GM19395 (cell line): ENCODE measurements around the gene ACP5.
A peak's percentile ranks its signal among the peaks of the same experiment; 100 is the strongest.
"Not testable (repeated sequence)": the region's sequence is repeated elsewhere in the genome, so short reads cannot be mapped to it uniquely, and the experiment has no call there.

Experiments used
- ATAC-seq: cut with Tn5 transposase; IDR thresholded peaks from one replicate; pipeline ENCODE4 v1.9.1; 2021; ENCODE audit warnings: mild to moderate bottlenecking, moderate library complexity; ENCODE audit not compliant: unreplicated experiment

ACP5 gene

GRCh38 chr19:11577451-11578257 lies at the start of gene ACP5:
Gene ACP5 (minus strand): TSS chr19:11577645. CDS start chr19:11577317, 328 bp downstream.
- no peak for ATAC-seq

GRCh38 chr19:11626252-11626651 lies 48.8 kb upstream of the ACP5 start:
- ATAC-seq, result no peak

GRCh38 chr19:11624069-11624463 lies 46.6 kb upstream of the ACP5 start:
- no peak for ATAC-seq

DNA sequence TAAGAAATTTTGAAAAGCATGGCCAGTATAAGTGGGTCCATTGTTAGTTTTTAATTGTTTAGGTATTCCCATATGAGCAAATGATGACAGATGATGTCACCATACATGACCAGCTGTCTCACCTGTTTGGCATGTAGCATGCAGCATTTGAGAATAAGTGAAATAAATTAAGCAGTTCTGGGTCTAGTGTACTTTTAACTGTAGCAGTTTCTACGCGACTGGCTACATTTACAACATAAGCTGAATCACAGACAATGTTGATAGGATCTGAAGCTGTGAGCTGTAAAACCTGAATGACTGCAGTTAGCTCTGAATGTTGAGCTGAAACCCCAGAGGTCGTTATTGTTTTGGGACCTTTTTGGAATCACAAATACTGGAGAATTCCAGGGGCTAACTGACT lies 45.0 kb upstream of the ACP5 start:
- ATAC-seq, result not testable (repeated sequence)

DNA sequence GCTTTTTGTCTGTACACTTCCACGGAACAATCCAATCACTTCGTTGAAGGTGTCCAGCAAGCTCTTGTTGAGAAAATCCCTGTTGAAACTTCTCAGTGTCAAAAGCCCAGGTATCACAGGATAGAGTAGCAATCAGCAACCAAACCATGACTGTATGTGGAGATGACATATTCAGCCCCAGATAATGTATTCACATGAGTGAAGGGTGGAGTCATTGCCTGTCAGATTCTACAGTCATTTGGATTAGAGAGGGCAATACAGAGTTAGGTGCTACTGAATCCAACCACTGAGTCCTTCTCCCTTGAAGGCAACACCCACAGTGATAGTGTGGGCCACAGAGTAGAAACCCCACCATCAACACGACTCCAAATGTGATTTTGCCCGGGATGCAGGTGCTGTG lies 43.1 kb upstream of the ACP5 start:
- no peak for ATAC-seq

DNA sequence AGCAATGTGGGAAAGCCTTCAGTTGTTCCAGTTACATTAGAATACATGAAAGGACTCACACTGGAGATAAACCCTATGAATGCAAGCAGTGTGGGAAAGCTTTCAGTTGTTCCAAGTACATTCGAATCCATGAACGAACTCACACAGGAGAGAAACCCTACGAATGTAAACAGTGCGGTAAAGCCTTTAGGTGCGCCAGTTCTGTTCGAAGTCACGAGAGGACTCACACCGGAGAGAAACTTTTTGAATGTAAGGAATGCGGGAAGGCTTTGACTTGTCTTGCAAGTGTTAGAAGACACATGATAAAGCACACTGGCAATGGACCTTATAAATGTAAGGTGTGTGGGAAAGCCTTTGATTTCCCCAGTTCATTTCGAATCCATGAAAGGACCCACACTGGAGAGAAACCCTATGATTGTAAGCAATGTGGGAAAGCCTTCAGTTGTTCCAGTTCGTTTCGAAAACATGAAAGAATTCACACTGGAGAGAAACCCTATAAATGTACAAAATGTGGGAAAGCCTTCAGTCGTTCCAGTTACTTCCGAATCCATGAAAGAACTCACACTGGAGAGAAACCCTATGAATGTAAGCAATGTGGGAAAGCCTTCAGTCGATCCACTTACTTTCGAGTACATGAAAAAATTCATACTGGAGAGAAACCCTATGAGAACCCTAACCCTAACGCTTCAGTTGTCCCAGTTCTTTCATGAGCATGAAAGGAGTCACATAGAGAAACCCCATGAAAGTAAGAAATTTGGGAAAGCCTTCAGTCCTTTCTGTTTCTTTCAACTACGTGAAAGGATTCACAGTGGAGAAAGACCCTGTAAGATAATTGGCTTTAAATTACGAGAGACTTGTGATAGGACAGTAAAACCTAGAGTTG lies 40.0 kb upstream of the ACP5 start:
- ATAC-seq, result no peak

- ATAC-seq, result no peak
These were observed 35.5 kb upstream of the ACP5 start for GRCh38 chr19:11612816-11613511.

GRCh38 chr19:11611730-11612129 lies 34.3 kb upstream of the ACP5 start:
- ATAC-seq, result no peak

DNA sequence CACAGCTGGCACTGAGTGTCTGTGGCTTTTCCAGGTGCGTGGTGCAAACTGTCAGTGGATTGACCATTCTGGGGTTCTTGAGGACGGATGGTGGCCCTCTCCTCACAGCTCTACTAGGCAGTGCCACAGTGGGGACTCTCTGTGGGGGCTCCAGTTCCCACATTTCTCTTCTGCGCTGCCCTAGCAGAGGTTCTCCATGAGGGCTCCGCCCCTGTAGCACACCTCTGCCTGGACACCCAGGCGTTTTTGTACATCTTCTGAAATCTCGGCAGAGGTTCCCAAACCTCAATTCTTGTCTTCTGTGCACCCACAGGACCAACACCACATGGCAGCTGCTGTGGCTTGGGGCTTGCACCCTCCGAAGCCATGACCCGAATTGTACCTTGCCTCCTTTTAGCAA lies 29.0 kb upstream of the ACP5 start:
- ATAC-seq, result no peak

DNA sequence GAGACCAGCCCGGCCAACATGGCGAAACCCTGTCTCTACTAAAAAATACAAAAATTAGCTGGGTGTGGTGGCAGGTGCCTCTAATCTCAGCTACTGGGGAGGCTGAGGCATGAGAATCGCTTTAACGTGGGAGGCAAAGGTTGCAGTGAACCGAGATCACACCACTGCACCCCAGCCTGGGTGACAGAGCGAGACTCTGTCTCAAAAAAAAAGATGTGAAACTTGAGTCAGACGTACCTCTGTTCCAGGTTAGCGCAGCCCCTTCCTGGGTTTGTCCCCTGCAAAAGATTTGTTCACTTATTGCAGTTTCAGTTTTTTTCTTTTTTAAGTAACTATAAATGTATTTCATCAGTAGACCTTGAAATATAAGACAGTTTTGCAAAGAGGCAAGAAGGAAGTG lies 22.3 kb upstream of the ACP5 start:
- ATAC-seq, result not testable (repeated sequence)

DNA sequence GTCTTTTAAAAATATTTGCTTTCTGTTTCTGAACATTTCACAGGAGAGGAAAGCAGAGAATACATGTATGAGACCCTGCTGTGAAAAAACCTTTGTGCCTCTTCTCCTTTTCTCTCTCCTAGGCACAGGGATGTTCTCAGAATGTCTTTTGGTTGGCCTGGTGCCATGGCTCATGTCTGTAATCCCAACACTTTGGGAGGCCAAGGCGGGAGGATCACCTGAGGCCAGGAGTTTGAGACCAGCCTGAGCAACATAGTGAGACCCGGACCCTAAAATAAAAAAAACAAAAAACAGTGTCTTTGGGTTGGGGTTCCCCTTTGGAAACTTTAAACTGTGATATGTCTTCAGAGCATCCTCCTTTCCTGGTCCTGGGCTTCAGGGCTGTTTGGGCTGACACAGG lies 21.3 kb upstream of the ACP5 start:
- no peak for ATAC-seq

GRCh38 chr19:11598103-11598483 lies 20.6 kb upstream of the ACP5 start:
- ATAC-seq, result no peak

DNA sequence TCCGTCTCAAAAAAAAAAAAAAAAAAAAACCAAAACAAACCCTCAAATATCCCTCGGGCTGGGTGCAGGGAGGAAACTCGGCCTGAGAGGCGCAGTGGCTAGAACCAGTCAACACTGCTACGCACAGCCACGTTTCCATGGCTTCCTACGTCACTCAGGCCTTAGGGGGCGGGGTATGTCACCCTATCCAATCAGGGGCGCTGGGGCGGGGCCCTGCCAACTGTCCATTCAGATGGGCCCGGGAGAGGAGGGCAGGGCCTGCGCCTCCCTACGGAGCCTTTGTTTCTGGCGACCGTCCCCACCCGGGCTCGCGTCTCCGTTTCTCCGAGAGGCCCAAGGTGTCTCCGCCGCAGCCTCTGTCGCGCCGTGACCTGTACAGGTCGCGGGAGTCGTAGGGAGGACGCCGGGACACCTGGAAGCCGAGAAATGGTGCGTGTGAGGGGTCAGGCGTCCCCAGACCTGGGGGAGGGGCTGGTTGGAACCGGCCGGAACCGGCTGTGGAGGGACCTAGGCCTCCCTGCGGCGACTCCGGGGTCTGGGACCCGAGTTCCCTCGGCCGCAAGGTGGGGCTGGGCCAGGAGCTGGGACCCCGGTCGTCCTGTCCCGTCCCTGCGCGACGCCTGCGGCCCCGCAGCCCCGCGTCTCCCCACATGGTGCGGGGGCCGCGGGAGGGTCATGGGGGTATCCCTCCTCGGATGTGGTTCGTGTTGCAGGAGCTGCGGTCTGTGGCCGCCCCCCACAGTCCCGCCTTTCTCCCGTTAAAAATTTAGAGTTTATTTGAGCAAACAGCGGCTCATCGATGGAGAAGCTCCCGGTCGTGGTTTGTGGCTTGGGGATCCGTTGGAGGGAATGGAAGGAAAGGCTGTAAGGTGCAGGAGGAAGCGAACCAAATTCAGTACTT lies 20.0 kb upstream of the ACP5 start, which contains the start of gene ZNF627:
ZNF627 (plus strand) TSS at position 282 of the 901 bp plus-strand sequence; CDS start at position 427, 145 bp downstream.
- ATAC-seq, result peak; percentile 97

DNA sequence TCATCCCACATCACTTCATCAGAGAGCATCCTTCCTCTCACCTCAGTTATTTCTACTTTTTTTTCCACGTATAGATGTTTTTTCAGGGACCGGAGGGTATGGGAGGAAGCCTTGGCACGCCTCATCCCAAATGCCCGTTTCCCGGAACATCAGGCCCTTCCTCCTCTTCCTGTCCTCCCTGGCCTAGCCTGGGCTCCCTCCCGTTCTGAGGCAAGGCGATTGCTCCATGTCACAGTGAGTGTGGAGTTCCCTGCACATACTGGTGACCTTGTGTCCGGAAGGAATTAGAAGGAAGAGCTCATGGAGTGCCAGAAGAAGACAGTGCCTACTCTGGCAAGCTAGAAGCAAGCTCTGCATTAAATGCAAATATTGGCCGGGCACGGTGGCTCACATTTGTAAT lies 18.7 kb upstream of the ACP5 start:
- ATAC-seq, result no peak

- no peak for ATAC-seq
These were observed 16.6 kb upstream of the ACP5 start for GRCh38 chr19:11594084-11594483.

DNA sequence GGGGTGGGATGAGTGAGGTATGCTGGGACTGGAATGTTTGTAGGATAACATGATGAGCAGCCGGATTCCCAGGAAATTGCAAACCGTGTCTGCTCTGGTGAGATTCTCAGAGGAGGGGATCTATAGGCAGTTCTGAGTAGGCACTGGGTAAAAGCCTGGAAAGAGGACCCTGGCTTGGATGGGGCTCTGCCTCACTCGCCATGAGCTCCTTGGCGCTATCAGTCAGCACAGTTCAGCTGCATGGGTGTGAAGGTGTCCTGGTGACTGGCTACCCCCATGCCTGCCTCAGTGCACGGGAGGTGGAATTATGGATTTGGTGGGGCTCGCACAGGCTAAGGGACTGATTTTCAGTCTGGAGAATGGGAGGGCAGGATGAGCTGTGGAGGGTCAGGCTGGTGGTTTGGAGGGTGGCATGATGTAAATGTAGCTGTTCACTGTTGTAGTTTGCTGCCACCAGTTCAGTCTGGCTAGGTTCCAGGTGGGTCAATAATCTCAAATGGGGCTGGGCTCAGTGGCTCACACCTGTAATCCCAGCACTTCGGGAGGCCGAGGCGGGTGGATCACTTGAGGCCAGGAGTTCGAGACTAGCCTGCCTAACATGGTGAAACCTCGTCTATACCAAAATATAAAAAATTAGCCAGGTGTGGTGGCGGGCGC lies 10.7 kb upstream of the ACP5 start:
- ATAC-seq, result no peak

GRCh38 chr19:11587302-11587974 lies 10.0 kb upstream of the ACP5 start:
- no peak for ATAC-seq

DNA sequence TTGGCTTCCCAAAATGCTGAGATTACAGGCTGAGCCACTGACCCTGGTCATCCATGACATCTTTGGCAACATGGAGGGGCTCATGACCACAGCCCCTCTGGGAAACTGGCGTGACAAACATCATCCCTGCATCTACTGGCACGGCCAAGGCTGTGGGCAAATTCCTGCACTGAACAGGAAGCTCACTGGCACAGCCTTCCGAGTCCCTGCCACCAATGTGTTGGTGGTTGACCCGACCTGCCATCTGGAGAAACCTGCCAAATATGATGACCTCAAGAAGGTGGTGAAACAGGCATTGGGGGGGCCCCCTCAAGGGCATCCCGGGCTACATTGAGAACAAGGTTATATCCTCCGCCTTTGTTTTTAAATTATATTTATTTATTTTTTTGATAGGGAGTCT lies 8.9 kb upstream of the ACP5 start:
- no peak for ATAC-seq

DNA sequence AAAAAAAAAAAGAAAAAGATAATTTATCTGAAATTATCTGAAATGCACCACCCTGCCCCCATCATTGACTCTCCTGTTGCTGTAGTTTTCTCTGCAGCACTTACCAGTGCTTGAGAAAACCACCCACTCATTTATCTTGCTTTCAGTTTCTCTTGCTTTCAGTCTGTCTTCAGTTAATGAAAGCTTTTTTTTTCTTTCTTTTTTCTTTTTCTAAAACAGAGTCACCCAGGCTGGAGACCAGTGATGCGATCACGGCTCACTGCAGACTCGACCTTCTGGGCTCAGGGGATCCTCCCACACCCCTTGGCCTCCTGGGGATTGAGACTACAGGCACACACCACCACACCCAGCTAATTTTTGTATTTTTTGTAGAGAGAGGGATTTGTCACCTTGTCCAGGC lies 4.3 kb upstream of the ACP5 start:
- ATAC-seq, result peak; percentile 65
